SK-N-SH (cell line): ENCODE measurements around the gene BIRC5.

Source experiments
- ELF1 ChIP-seq: IDR thresholded peaks from 2 replicates; pipeline ENCODE4 v1.4.0; 2012
- FOSL2 ChIP-seq: IDR thresholded peaks from 2 replicates; pipeline ENCODE4 v1.4.0; 2012; ENCODE audit warnings: low read depth, mild to moderate bottlenecking, moderate library complexity, borderline replicate concordance
- MAX ChIP-seq: IDR thresholded peaks from 2 replicates; pipeline ENCODE4 v1.4.0; 2012; ENCODE audit warnings: low read depth
- MXI1 ChIP-seq: IDR thresholded peaks from 2 replicates; pipeline ENCODE4 v1.6.1; 2012; ENCODE audit warnings: mild to moderate bottlenecking, low read depth, low read length, improper control_type of control experiment
- POLR2AphosphoS5 ChIP-seq: IDR thresholded peaks from 2 replicates; pipeline ENCODE4 v1.6.1; 2012; ENCODE audit warnings: low read depth, low read length
- RAD21 ChIP-seq: IDR thresholded peaks from 2 replicates; pipeline ENCODE4 v1.6.1; 2012; ENCODE audit warnings: mild to moderate bottlenecking, low read length
- REST ChIP-seq: IDR thresholded peaks from 2 replicates; pipeline ENCODE4 v1.6.1; 2012; ENCODE audit warnings: mild to moderate bottlenecking, low read depth, low read length, moderate library complexity
- TCF12 ChIP-seq: IDR thresholded peaks from 2 replicates; pipeline ENCODE4 v1.4.0; 2012
- YY1 ChIP-seq: IDR thresholded peaks from 2 replicates; pipeline ENCODE4 v1.4.0; 2012; ENCODE audit warnings: low read depth, mild to moderate bottlenecking
- TF ChIP-seq, protein P1 (sequence below): fragments of 200-600 bp; sonication (generic); IDR thresholded peaks from 2 replicates; pipeline ENCODE4 v1.6.1; 2017; ENCODE audit warnings: antibody characterized with exemption, mild to moderate bottlenecking, moderate library complexity
- TF ChIP-seq, protein P2 (sequence below): fragments of 150-350 bp; IDR thresholded peaks from 2 replicates; pipeline ENCODE4 v1.6.1; 2017; ENCODE audit warnings: antibody characterized with exemption, low read length, low read depth, borderline replicate concordance

GRCh38 chr17:78249074-78249817 is 35.2 kb downstream of the BIRC5 start:
- TF ChIP-seq, protein P1, sequence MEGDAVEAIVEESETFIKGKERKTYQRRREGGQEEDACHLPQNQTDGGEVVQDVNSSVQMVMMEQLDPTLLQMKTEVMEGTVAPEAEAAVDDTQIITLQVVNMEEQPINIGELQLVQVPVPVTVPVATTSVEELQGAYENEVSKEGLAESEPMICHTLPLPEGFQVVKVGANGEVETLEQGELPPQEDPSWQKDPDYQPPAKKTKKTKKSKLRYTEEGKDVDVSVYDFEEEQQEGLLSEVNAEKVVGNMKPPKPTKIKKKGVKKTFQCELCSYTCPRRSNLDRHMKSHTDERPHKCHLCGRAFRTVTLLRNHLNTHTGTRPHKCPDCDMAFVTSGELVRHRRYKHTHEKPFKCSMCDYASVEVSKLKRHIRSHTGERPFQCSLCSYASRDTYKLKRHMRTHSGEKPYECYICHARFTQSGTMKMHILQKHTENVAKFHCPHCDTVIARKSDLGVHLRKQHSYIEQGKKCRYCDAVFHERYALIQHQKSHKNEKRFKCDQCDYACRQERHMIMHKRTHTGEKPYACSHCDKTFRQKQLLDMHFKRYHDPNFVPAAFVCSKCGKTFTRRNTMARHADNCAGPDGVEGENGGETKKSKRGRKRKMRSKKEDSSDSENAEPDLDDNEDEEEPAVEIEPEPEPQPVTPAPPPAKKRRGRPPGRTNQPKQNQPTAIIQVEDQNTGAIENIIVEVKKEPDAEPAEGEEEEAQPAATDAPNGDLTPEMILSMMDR, result no peak
- no peak for TF ChIP-seq YY1
- TF ChIP-seq MAX, result no peak
- TF ChIP-seq POLR2AphosphoS5, result no peak
- no peak for TF ChIP-seq MXI1
- TF ChIP-seq TCF12, result no peak
- TF ChIP-seq REST, result no peak
- TF ChIP-seq, protein P2, sequence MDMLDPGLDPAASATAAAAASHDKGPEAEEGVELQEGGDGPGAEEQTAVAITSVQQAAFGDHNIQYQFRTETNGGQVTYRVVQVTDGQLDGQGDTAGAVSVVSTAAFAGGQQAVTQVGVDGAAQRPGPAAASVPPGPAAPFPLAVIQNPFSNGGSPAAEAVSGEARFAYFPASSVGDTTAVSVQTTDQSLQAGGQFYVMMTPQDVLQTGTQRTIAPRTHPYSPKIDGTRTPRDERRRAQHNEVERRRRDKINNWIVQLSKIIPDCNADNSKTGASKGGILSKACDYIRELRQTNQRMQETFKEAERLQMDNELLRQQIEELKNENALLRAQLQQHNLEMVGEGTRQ, result no peak
- TF ChIP-seq ELF1, result no peak
- TF ChIP-seq RAD21, result no peak
- TF ChIP-seq FOSL2, result no peak
